OCI-M2 (cell line): ENCODE results near the gene CCDC152.
"Not testable (repeated sequence)": the region's sequence is repeated elsewhere in the genome, so short reads cannot be mapped to it uniquely, and the experiment has no call there.

Source experiments
- DNase-seq: peaks from one replicate; lab custom pipeline; 2025; ENCODE audit not compliant: unreplicated experiment; lab: John Stamatoyannopoulos, UW

Gene CCDC152

DNA sequence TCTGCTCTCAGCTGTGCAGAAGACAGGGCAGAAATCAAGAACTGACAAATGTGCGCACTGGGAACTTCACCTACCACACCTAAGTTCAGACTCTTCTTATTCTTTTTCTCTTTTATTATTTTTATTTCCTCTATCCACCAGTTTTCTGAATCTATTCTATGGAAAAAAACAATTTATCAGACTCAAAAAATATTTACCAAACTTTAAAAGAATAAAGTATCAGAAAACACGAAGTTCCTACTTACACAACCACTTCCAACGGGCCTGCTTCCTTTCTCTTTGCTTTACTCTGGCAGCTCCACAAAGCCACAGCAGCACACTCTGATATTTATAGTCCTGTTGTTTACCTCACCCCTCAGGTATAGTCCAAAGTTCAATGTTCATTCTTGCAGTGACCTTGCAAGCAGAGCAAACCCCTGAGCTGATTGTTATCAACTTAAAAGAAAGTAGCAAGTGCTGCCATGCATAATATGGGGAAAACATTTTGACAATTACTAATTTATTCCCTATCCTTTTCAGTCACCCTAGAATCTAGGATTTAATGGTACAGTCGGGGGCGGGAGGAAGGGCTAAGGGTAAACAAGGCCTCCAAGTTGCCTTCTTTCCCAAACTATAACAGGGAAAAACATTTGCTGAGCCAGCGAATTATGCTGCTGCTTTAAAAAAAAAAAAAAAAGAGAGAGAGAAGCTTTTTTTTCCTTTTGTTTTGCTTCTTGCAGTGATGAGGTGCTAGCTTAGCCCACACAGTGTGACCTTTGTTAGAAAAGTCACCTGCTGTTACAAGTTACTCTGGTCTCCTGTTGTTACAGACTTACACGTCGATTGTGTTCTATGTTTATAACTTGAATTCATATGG is 55.2 kb downstream of the CCDC152 start, which contains the start of gene SELENOP:
SELENOP (minus strand) TSS at position 302 of the 856 bp plus-strand sequence. CDS start 3,539 bp downstream, outside the sequence.
- DNase-seq: no peak

DNA sequence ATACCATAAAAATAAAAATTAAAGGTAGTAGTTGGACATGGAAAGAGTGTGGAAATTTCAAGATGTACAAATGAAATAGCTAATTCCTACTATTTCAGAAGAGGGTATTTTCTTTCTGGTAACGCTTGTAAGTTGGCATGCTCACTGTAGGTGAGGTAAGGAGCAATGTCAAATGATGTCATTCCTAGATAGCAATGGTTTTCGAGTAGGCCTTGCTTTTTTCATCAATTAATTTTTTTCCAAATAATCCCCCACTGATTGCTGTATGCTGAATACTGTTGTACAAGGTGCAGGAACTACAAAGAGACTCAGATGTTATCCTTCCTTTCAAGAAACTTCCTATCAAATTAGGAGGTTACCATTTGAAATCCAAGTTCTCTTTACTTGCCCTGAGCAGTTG is 56.0 kb downstream of the CCDC152 start:
- no peak for DNase-seq

DNA sequence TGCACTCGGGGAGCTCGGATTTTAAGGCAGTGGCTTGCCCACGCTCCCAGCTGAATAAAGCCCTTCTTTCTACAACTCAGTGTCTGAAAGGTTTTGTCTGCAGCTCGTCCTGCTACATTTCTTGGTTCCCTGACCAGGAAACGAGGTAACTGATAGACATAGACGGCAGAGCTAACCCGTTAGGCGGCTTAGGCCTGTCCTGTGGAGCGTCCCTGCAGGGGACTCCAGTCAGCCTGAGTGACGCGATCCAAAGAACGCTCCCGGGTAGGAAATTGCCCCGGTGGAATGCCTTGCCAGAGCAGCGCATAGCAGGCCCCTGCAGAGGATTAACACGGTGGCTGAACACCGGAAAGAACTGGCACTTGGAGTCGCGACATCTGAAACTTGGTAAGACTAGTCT is 56.9 kb downstream of the CCDC152 start:
- DNase-seq: no peak

DNA sequence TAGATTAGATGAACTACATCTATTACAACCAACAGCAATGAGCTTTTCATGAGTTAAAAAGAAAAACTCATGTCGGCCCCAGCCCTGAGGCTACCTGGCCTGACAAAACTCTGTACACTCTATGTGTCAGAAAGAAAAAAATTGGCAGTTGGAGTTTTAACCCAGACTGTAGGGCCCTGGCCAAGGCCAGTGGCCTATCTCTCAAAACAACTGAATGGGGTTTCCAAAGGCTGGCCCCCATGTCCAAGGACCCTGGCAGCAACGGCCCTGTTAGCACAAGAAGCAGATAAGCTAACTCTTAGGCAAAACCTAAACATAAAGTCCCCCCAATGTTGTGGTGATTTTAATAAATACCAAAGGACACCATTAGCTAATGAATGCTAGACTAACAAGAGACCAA is 59.9 kb downstream of the CCDC152 start:
- DNase-seq: not testable (repeated sequence)

DNA sequence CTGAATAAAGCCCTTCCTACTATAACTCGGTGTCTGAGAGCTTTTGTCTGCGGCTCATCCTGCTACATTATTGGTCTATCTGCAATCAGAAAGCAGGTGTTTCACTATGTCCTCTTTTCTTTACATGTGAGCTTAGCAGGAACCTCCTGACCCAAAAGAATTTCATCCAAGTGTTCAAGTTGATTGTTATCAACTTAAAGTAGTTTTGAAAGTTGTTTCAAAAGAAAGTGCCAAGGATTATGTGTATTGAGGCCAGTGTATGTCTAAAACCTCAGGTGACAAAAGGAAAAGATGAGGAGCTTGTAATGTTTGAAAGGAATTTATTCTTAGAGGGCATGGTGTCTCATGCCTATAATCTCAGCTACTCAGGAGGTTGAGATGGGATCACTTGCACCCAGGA is 63.1 kb downstream of the CCDC152 start:
- no peak for DNase-seq

DNA sequence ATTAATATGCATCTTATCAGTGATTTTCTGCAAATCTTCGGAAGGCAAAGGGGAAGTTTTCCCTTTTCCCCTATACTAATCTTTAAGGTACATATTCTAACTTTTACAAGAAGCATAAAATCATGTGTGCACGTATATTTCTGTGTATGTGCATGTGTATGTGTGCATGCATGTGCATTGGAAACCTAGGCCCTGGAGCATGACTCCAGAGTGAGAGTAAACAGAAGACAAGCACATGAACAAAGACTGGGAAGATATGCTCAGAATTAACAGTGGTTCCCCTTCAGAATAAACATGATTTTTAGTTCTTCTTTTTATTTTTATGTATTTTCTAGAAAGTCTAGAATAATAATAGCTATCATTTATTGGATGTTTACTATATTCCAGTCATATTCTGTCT is 65.9 kb downstream of the CCDC152 start:
- DNase-seq: no peak

DNA sequence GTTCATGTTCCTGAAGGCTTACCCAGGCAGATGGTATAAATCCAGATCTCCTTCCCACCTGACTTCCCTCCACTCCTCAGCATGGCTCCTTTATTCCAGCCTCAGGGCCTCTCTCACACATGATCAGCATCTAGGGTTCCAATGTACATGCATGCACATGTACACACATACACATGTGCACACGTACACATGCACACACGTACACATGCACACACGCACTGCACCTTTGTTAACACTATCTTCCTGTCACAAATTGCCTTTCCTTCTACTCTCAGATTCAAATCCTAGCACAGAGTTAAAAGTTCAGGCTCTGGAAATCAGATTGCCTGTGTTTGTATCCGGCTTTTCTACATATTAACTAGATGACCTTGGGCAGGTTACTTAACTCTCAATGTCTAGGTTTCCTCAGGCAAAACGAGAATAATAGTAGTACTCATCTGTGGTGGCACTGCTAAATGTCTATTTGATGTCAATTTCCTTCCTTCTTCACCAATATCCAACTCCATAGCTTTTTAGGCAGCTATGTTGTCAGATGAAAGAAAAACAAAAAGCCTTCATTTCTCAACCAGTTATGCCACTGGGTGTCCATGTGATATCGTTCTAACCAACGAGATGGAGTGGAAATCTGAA is 67.8 kb downstream of the CCDC152 start:
- no peak for DNase-seq

DNA sequence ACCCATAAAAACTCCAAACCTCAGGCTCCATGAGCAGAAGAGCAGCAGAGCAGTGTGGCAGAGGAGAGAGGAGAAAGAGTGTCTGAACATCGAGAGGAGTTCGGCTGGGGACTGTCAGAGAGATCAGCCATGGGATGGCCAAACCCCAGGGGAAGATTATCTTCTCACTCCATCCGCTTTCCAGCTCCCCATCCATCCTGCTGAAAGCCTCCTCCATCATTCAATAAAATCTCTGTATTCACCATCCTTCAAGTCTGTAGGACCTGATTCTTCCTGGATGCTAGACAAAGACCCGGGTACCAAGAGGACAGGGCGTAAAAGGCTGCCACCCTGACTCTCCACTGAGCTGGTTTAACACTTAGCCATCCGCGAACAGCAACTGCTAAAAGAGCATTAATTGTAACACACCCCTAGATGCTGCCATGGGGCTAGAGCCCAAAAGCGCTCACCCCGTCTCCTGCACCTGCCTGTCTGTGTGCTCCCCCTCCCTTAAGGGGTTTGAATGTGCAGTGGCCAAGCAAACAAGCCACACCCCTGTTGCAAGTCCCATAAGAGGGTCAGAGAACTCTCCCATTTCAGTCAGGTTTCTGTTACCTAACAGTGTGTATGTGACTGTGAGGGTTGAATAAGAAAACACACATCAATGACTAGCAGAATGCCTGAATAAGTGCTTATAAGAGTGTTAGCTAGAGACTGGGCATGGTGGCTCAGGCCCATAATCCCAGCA is 69.0 kb downstream of the CCDC152 start:
- DNase-seq: no peak

DNA sequence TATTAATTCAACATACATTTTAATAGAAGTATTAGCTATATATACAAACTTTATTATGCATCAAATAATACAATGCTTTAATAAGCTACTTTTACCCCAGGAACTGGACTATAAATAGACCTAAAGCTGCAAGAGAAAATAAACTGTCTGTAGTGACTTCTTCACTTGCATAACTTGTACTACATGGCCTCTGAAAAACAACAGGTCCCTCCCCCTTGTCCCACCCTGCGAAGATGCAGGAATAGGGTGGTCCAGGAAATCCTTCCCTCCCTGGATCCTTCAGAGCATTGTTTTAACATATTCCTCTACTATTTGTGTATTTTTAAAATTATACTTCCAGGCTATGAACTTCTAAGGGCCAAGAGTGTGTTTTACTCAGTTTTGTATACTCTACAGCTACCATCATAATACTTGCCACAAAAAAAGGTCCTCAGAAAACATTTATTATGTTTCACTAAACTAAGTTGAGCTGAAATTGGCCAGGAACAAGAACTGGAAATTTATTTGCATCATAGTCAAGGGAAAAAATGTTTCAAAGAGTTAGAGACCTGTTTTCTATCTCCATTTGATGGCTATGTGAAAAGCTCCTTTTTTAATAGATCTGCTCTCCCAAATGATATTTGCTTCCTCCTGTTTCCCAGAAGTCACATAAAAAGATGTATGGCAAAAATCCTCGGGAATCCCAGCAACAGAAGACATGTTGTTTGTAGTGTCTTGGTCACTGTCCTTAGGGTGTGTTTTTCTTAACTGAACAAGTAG is 70.3 kb downstream of the CCDC152 start:
- no peak for DNase-seq

DNA sequence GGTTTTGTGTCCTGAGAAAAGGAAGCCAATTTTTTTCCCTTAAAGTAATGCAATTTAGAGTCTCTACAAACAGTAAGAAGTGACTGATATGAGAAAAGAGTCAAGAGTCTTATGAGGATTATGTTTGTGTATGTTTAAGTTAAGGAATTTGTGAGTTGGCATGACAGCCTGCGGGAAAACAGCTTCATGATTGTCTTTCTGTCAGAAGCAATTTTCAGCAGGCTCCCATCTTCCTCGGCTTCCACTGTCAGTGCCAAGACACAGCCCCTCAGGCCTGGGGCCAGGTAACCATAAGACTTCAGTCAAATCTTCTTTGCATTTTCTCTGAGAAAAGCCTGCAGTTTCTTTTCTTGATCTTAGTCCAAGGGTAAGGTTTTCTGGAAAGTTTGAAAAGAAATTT is 72.1 kb downstream of the CCDC152 start:
- DNase-seq: no peak

DNA sequence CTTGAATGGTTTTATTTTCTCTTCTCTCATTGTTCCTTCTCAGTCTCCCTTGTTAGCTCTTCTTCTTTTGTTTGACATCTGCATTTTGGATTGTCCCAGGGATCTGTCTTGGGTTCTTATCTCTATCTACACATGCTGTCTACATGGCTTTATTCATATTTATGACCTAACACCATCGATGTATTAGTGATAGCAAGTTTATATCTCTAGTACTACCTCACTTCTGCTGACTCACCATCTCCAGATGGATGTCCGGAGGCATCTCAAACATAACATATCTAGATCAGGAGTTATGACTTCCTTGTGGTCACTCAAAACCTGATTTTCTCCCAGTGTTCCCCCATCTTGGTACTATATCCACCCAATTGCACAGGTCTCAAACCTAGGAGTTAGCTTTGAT is 74.3 kb downstream of the CCDC152 start:
- no peak for DNase-seq

DNA sequence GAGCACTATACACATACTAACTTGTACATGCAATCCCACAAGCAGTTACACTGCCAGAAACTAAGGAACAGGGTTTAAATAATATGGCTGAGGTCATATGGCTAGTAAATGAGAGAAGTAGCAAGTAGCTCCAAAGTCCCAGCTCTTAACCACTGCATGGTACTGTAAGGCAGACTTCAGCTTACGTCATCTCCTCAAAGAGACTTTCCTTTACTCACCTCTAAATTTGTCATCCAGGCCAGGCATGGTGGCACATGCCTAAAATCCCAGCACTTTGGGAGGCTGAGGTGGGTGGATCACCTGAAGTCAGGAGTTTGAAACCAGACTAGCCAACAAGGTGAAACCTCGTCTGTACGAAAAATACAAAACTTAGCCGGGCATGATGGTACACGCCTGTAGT is 75.4 kb downstream of the CCDC152 start:
- no peak for DNase-seq

DNA sequence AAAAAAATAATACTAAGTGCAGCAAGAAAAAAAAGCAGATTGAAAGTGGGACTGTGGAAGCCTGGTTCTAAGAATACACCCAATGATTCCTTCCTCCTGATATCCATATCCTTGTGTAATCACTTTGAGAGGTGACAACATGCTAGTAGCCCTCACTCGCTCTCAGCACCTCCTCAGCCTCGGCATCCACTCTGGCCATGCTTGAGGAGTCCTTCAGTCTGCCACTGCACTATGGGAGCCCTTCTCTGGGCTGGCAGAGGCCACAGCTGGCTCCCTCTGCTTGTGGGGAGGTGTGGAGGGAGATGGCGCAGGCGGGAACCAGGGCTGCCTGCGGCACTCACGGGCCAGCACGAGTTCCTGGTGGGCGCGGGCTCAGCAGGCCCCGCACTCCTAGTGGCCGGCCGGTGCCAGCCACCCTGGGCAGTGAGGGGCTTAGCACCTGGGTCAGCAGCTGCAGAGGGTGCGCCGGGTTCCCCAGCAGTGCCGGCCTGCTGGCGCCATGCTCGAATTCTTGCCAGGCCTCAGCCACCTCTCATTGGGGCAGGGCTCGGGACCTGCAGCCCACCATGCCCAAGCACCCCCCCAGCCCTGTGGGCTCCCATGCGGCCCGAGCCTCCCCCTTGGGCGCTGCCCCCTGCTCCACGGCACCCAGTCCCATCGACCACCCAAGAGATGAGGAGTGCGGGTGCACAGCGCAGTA is 79.6 kb downstream of the CCDC152 start:
- DNase-seq: no peak

DNA sequence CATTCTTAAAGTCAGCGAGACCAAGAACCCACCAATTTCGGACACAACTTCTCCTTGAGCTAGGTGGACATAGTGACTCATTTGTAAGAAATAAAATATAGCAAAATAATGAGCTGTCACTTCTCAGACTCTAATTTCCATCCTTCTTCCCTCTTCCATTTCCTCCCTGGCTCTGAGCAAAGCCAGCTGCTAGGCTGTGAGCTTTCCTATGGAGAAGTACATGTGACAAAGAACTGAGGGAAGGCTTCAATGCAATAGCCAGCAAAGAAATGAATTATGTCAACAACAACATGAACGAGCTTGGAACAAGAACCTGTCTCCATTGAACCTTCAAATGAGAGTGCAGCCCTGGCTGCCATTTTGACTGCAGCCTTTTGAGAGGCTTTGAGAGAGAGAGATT is 81.0 kb downstream of the CCDC152 start:
- DNase-seq: no peak

DNA sequence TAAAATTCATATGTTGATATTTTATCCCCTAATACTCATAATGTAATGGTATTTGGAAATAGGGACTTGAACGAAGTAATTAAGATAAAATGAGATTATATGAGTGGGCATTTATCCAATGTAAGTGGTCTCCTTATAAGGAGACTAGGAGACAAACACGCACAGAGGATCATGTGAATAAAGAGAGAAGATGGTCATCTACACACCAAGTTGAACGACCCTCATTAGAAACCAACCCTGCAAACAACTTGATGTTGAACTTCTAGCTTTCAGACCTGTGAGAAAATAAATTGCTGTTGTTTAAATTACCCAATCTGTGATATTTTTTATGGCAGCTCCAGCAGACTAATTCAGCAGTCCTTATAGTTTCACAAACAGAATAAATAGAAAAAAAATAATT is 82.6 kb downstream of the CCDC152 start:
- no peak for DNase-seq

DNA sequence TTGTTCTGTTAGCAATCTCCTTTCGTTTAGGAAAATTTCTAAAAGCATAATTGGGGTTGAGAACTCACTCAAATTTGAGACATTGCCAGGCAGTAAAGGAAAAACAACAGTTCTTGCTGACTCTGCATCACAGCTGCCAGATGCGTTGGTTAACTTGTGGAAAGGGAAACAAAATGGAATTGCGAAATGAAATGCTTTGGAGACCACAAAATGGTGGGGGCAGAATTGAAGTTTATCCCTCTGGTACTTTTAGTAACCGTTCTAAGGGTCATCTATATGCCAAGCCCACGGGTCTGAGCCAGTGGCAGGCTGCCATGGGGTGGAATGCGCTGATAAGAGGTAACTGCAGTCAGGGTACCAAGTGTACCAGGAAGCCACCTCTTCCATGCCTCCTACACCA is 83.7 kb downstream of the CCDC152 start:
- DNase-seq: no peak

DNA sequence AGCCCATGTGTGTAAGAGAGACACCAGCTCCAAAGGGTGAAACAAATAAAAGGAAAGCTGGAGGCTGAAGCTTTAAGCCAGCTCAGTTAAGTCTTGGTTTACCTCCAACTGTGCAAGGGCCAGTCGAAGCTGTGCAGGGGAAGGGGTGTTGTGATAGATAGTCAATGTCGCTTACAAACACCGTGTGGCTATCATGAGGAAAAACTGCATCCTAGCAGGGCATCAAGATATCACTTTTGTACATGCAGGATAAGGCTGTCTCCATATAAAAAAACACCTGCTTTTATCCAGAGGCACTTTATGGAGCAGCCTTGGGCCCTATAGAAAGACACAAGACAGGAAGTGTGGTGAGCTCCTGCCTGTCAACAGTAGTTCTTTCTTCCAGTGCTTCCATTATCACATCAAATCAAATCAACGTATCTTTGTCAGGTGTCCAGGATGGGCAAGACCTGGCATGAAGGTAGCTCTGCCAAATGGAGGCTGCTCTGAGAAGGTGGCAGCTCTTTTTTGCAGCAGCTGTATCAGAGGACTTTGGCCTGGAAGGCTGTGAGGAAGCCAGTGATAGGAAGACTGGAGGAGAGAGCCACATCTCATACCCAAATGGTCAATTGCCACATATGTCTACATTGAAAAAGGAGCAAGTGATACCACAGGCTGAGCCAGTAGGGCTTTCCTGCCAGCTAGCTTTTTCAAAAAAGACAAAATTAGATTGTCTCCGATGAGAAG is 84.4 kb downstream of the CCDC152 start:
- DNase-seq: no peak

DNA sequence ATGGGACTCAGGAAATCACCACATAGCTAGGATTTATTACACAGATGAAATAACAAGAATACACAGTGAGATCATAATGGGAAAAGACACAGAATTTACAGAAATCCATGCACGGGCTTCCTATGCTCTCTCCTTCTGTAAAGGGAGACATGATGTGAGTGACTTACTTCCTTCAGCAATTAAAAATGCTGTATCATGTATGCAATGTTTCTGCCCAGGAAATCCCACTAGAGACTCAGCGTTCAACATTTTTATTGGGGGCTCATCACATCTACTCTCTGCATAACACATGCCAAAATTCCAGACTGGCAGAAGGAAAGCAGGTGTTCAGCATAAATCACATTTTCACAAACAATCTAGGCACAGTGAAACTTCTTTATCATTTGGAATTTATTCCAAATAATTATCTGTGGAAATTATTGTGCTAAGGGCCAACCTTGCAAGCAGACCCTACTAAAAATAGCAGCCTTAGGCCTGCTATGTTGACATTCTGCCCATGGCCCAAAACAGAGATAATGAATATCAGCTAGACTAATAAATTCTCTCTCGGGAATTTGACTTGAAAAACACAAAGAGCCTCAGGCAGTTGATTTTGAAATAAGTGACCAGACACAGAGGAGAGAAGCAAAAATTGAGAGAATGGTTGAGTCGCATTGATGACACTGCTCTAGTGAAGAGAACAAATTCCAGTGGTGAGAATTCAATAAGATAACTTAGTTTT is 86.5 kb downstream of the CCDC152 start:
- no peak for DNase-seq

DNA sequence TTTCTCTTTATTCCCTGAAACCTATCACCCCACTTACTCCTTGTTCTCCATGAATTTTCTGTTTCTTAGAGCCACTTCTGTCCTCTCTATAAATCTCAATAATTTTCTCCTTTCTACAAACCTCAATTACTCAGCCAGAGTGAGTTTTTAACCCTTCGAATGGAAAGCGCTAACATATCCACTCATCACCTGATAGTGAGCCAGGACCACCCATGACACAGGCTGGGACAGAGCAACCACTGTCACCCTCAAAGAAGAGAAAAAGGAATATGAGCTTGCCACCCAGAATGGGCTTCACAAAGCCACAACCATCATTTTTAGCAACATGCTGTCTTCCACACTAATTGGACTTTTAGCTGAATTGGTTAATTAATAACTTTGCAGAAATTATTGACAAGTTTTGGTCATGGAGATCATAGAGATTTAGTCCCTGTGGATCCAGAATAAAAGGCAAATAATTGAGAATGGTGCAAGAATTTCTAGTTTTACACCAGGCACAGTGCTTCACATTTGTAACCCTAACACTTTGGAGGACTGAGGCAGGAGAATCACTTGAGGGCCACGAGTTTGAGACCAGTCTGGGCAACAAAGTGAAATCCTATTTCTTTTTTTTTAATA is 87.2 kb downstream of the CCDC152 start:
- no peak for DNase-seq
